Choroid plexus epithelial cell (primary cell): ENCODE measurements around the gene TMBIM6.

Experiments
- DNase-seq: peaks from one replicate; pipeline ENCODE4 v3.0.0-alpha.2; 2010; ENCODE audit warnings: low read depth
- H3K4me3 ChIP-seq: 2 replicates; pipeline ENCODE4 v1.5.1; 2011; ENCODE audit warnings: low read depth, mild to moderate bottlenecking, control low read depth, low read length, moderate library complexity
- CTCF ChIP-seq: conservative IDR thresholded peaks from 2 replicates; pipeline ENCODE4 v1.5.1; 2011; ENCODE audit warnings: low read depth, mild to moderate bottlenecking, control low read depth, inconsistent platforms, low read length, moderate library complexity

The TMBIM6 gene

GRCh38 chr12:49790741-49791555 lies 49.6 kb downstream of the TMBIM6 start:
- TF ChIP-seq CTCF = no peak
- no peak for DNase-seq
- no peak overlapping the region for H3K4me3 ChIP-seq

GRCh38 chr12:49791700-49792099 lies 50.3 kb downstream of the TMBIM6 start:
- no peak for TF ChIP-seq CTCF
- DNase-seq = no peak

GRCh38 chr12:49792181-49792970 lies 51.0 kb downstream of the TMBIM6 start:
- H3K4me3 ChIP-seq = no peak overlapping the region
- TF ChIP-seq CTCF = no peak
- DNase-seq = no peak

More at GRCh38 chr12:49791700-49792099, 50.3 kb downstream of the TMBIM6 start:
- H3K4me3 ChIP-seq = no peak overlapping the region

GRCh38 chr12:49792976-49793580 lies 51.7 kb downstream of the TMBIM6 start:
- no peak for TF ChIP-seq CTCF

GRCh38 chr12:49793620-49794019 lies 52.3 kb downstream of the TMBIM6 start:
- no peak overlapping the region for H3K4me3 ChIP-seq
- TF ChIP-seq CTCF = no peak
- no peak for DNase-seq

More at GRCh38 chr12:49792976-49793580, 51.7 kb downstream of the TMBIM6 start:
- no peak overlapping the region for H3K4me3 ChIP-seq
- DNase-seq = no peak

- no peak for TF ChIP-seq CTCF
- DNase-seq = no peak
- H3K4me3 ChIP-seq = no peak overlapping the region
Observed at GRCh38 chr12:49794021-49794420, 52.7 kb downstream of the TMBIM6 start.
